GM12878 (cell line): ENCODE results near the gene DLG1. TPM values are rescaled to one million over a fixed set of nuclear protein-coding genes. Genes with fewer than 3 reads are reported as not detected.

Source experiments
- ATAC-seq: fragments of 200-7000 bp; cut with Tn5 transposase; 3 replicates; pipeline ENCODE4 v1.9.1; 2020; ENCODE audit warnings: mild to moderate bottlenecking, moderate library complexity
- BruUV-seq: library from RNA; stranded (reverse); fragments of 400-500 nt; replicated peaks from 2 replicates; lab custom pipeline; 2021; lab: Mats Ljungman, UMichigan
- CTCF ChIA-PET: fragments of 300-600 bp; sonication (Branson Sonifier 250); formaldehyde crosslinking; extraction: SDS; loops from one replicate; lab custom pipeline; 2021; ENCODE audit warnings: inconsistent platforms; lab: Yijun Ruan, JAX
- POLR2A ChIA-PET: fragments of 350-600 bp; formaldehyde crosslinking; extraction: SDS; loops from one replicate; lab custom pipeline; 2021; ENCODE audit warnings: inconsistent platforms; lab: Charles Lee
- RAD21 ChIA-PET: fragments of 300-600 bp; sonication (Branson Sonifier 250); formaldehyde crosslinking; loops from one replicate; lab custom pipeline; 2023; ENCODE audit warnings: antibody characterized with exemption; ENCODE audit not compliant: unreplicated experiment; lab: Charles Lee
- SMC1A ChIA-PET: fragments of 300-600 bp; sonication (Branson Sonifier 250); formaldehyde crosslinking; loops from one replicate; lab custom pipeline; 2023; ENCODE audit not compliant: unreplicated experiment, uncharacterized antibody; lab: Charles Lee
- DNase-seq: peaks from one replicate; pipeline ENCODE4 v3.0.0-alpha.2; 2011; ENCODE audit warnings: low read depth, low spot score
- FAIRE-seq: peaks from 3 replicates; lab custom pipeline; 2011; peaks lifted over from hg19 to GRCh38; lab: Jason Lieb, UNC
- H2AFZ ChIP-seq: 2 replicates; pipeline ENCODE4 v1.6.0; 2011; ENCODE audit warnings: low read depth, low read length, control low read depth; ENCODE audit not compliant: control insufficient read depth
- H3K27ac ChIP-seq: 2 replicates; pipeline ENCODE4 v1.5.1; 2011; ENCODE audit warnings: control low read depth; ENCODE audit not compliant: control insufficient read depth, insufficient read depth
- H3K27me3 ChIP-seq, 2 experiments: replicated peaks in 1 of 2; 2 replicates each; pipeline versions ENCODE4 v1.6.0 to v1.6.1; 2011; ENCODE audit warnings: low read length in 1 of 2; ENCODE audit not compliant: control insufficient read depth in 2 of 2, insufficient read depth in 2 of 2
- H3K36me3 ChIP-seq, 2 experiments: 2 replicates each; pipeline ENCODE4 v1.5.1; 2011; ENCODE audit warnings: low read length in 1 of 2; ENCODE audit not compliant: control insufficient read depth in 2 of 2, insufficient read depth in 2 of 2
- H3K4me1 ChIP-seq: 2 replicates; pipeline ENCODE4 v1.6.1; 2011; ENCODE audit warnings: mild to moderate bottlenecking, low read length, moderate library complexity, mixed read lengths; ENCODE audit not compliant: control insufficient read depth, insufficient read depth
- H3K4me2 ChIP-seq: 2 replicates; pipeline ENCODE4 v1.6.0; 2011; ENCODE audit warnings: control low read depth; ENCODE audit not compliant: control insufficient read depth, insufficient read depth
- H3K4me3 ChIP-seq: fragments of 200-600 bp; sonication (generic); 2 replicates; pipeline ENCODE4 v1.5.1; 2016
- H3K79me2 ChIP-seq: 2 replicates; pipeline ENCODE4 v1.6.0; 2011; ENCODE audit warnings: low read length; ENCODE audit not compliant: control insufficient read depth, insufficient read depth
- H3K9ac ChIP-seq: 2 replicates; pipeline ENCODE4 v1.8.0; 2011; ENCODE audit warnings: low read length, control low read depth, mixed read lengths; ENCODE audit not compliant: control insufficient read depth, insufficient read depth
- H3K9me3 ChIP-seq: replicated peaks from 3 replicates; pipeline ENCODE4 v1.5.1; 2011; ENCODE audit warnings: mild to moderate bottlenecking, low read length; ENCODE audit not compliant: control insufficient read depth, insufficient read depth
- H4K20me1 ChIP-seq: 2 replicates; pipeline ENCODE4 v1.6.0; 2011; ENCODE audit not compliant: control insufficient read depth, insufficient read depth
- FOXM1 ChIP-seq: IDR thresholded peaks from 2 replicates; pipeline ENCODE4 v1.6.1; 2012; ENCODE audit warnings: low read depth, mild to moderate bottlenecking, inconsistent platforms, low read length, moderate library complexity
- PAX8 ChIP-seq: fragments of 450-650 bp; IDR thresholded peaks from 2 replicates; pipeline ENCODE4 v1.6.1; 2017; ENCODE audit warnings: mild to moderate bottlenecking, moderate library complexity
- PKNOX1 ChIP-seq: fragments of 450-650 bp; IDR thresholded peaks from 2 replicates; pipeline ENCODE4 v1.6.1; 2016; ENCODE audit warnings: mild to moderate bottlenecking
- POLR2AphosphoS5 ChIP-seq: IDR thresholded peaks from 2 replicates; pipeline ENCODE4 v1.6.1; 2011; ENCODE audit warnings: mild to moderate bottlenecking, low read length, inconsistent platforms
- RAD51 ChIP-seq: fragments of 450-650 bp; IDR thresholded peaks from 2 replicates; pipeline ENCODE4 v1.6.1; 2016; ENCODE audit warnings: moderate library complexity, mild to moderate bottlenecking, inconsistent platforms
- SIX5 ChIP-seq: IDR thresholded peaks from 2 replicates; pipeline ENCODE4 v1.6.1; 2011; ENCODE audit warnings: mild to moderate bottlenecking, low read depth, low read length, moderate library complexity; ENCODE audit not compliant: severe bottlenecking
- SP1 ChIP-seq: IDR thresholded peaks from one replicate; pipeline ENCODE4 v1.6.1; 2011; ENCODE audit warnings: low read depth, low read length
- SRF ChIP-seq, 2 experiments: IDR thresholded peaks; 2 replicates each; pipeline ENCODE4 v1.6.1; 2011; ENCODE audit warnings: low read depth in 2 of 2, low read length in 2 of 2, mild to moderate bottlenecking in 1 of 2, moderate library complexity in 1 of 2
- TBL1XR1 ChIP-seq: IDR thresholded peaks from 2 replicates; pipeline ENCODE4 v1.6.1; 2012; ENCODE audit warnings: low read depth, low read length, improper control_type of control experiment
- ZNF217 ChIP-seq: fragments of 450-650 bp; IDR thresholded peaks from 2 replicates; pipeline ENCODE4 v1.6.1; 2017; ENCODE audit warnings: antibody characterized with exemption, mild to moderate bottlenecking
- ZNF592 ChIP-seq: fragments of 450-650 bp; IDR thresholded peaks from 2 replicates; pipeline ENCODE4 v1.6.1; 2017; ENCODE audit warnings: mild to moderate bottlenecking, moderate library complexity
- WGBS: methylation state at CpG from one replicate; pipeline ENCODE4 v1.1.6; 2016; ENCODE audit warnings: low lambda C conversion rate; ENCODE audit not compliant: insufficient replicate concordance, insufficient coverage; ENCODE audit errors: missing lambda C conversion rate; 5-methylcytosine and 5-hydroxymethylcytosine counted together
- in situ Hi-C: fragments of 300-500 bp; cut with MboI; formaldehyde crosslinking; loops from 9 replicates; pipeline ENCODE4 v1.14.3; 2018; ENCODE audit warnings: mixed read lengths
- intact Hi-C: fragments of 100-400 bp; cut with micrococcal nuclease; formaldehyde crosslinking; loops from one replicate; pipeline ENCODE4 v1.14.2; 2022; ENCODE audit not compliant: unreplicated experiment
- polyA plus RNA-seq, 11 experiments: library from polyadenylated mRNA; depleted of rRNA in 4 of 11; unstranded in 6 of 11; stranded (reverse) in 5 of 11; fragments of >200 nt; fragmentation: Nextera tagmentation in 4 of 11; fragmentation: Illumina TruSeq in 1 of 11; extraction: Ambion mirVana in 4 of 11; extraction: Trizol in 1 of 11; gene quantifications; 1 replicate in 1 of 11; 2 replicates in 10 of 11; pipeline versions ENCODE4 v1.2.1 to v1.2.3, GENCODE V29; 2011 to 2016; ENCODE audit warnings: inconsistent platforms in 2 of 11, missing spikeins in 2 of 11, low read depth in 1 of 11
- total RNA-seq, 4 experiments: library from RNA; depleted of rRNA in 3 of 4; stranded (reverse); fragments of >200 nt in 3 of 4; fragmentation: Illumina TruSeq in 1 of 4; extraction: Trizol in 1 of 4; gene quantifications; 2 replicates each; pipeline versions ENCODE4 v1.2.1 to v1.2.3, GENCODE V29; 2013 to 2021
- TF ChIP-seq, protein P1 (sequence below): fragments of 450-650 bp; IDR thresholded peaks from 2 replicates; pipeline ENCODE4 v1.6.1; 2017; ENCODE audit warnings: mild to moderate bottlenecking, low read depth, inconsistent platforms; ENCODE audit not compliant: poor library complexity, severe bottlenecking
- TF ChIP-seq, protein P2 (sequence below): fragments of 450-650 bp; IDR thresholded peaks from 2 replicates; pipeline ENCODE4 v1.6.1; 2018; ENCODE audit warnings: mild to moderate bottlenecking, low read depth, moderate library complexity; ENCODE audit not compliant: partially characterized antibody

The DLG1 gene
- total and polyA plus RNA-seq, 10 of the 15 experiments (the other 5 are each of a cell fraction or from before 2014, with no cell fraction given) = 9.2 to 63.1 (median 40.1) TPM

GRCh38 chr3:197286678-197287077 is 11.7 kb downstream of the DLG1 start:
- H3K4me3 ChIP-seq = no peak overlapping the region
- H3K9ac ChIP-seq = no peak overlapping the region
- H3K27ac ChIP-seq = no peak overlapping the region
- H3K27me3 ChIP-seq = no peaks in the 10 kb centered on the region
- H3K79me2 ChIP-seq = peaks cover 24% of the 10 kb centered on the region
- H3K9me3 ChIP-seq = no peaks in the 10 kb centered on the region; the same call in 1 of the 3 replicates
- RAD21 ChIA-PET = interaction anchor here (0.9 kb wide), 1 partner anchor 30 kb away, joined by 3 read pairs; no protein-coding TSS in a partner anchor
- CTCF ChIA-PET = interaction anchor here (0.6 to 0.8 kb wide), 2 partner anchors 24 to 30 kb away, joined by 3 to 4 read pairs; no protein-coding TSS in a partner anchor
- ATAC-seq = no peak
- POLR2A ChIA-PET = interaction anchor here (0.6 kb wide), 1 partner anchor 36 kb away, joined by 4 read pairs; no protein-coding TSS in a partner anchor
- no TSS peak for BruUV-seq
- in situ Hi-C loops (no loop called here), intact Hi-C loops (no loop called here)
- no peaks in the 10 kb centered on the region for H4K20me1 ChIP-seq
- H3K36me3 ChIP-seq = peaks cover 3 to 10% of the 10 kb centered on the region in 2 experiments
- H3K4me2 ChIP-seq = no peak overlapping the region
- no peak for DNase-seq
- H2AFZ ChIP-seq = no peak overlapping the region
- 97% methylated on average over 2 of the region's 2 CpGs for WGBS
- SMC1A ChIA-PET = interaction anchor here (1.4 to 2.1 kb wide), 2 partner anchors 12 to 19 kb away, joined by 3 to 6 read pairs; no protein-coding TSS in a partner anchor
- H3K4me1 ChIP-seq = 0 out of 2 replicates have a peak, but pooled peaks cover 6% of the 10 kb centered on the region
- no peak for FAIRE-seq
- no peak for TF ChIP-seq PKNOX1
- no peak for TF ChIP-seq ZNF592
- TF ChIP-seq, protein P1, sequence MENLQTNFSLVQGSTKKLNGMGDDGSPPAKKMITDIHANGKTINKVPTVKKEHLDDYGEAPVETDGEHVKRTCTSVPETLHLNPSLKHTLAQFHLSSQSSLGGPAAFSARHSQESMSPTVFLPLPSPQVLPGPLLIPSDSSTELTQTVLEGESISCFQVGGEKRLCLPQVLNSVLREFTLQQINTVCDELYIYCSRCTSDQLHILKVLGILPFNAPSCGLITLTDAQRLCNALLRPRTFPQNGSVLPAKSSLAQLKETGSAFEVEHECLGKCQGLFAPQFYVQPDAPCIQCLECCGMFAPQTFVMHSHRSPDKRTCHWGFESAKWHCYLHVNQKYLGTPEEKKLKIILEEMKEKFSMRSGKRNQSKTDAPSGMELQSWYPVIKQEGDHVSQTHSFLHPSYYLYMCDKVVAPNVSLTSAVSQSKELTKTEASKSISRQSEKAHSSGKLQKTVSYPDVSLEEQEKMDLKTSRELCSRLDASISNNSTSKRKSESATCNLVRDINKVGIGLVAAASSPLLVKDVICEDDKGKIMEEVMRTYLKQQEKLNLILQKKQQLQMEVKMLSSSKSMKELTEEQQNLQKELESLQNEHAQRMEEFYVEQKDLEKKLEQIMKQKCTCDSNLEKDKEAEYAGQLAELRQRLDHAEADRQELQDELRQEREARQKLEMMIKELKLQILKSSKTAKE = no peak
- TF ChIP-seq PAX8 = no peak
- no peak for TF ChIP-seq SP1
- no peak for TF ChIP-seq FOXM1
- no peak for TF ChIP-seq ZNF217
- TF ChIP-seq RAD51 = no peak
- TF ChIP-seq TBL1XR1 = no peak
- TF ChIP-seq SIX5 = no peak
- TF ChIP-seq SRF (IDR thresholded peaks at IDR 0.05; ENCODE audit: low read depth in 2 of 2, low read length in 2 of 2) = no peak
- TF ChIP-seq, protein P2, sequence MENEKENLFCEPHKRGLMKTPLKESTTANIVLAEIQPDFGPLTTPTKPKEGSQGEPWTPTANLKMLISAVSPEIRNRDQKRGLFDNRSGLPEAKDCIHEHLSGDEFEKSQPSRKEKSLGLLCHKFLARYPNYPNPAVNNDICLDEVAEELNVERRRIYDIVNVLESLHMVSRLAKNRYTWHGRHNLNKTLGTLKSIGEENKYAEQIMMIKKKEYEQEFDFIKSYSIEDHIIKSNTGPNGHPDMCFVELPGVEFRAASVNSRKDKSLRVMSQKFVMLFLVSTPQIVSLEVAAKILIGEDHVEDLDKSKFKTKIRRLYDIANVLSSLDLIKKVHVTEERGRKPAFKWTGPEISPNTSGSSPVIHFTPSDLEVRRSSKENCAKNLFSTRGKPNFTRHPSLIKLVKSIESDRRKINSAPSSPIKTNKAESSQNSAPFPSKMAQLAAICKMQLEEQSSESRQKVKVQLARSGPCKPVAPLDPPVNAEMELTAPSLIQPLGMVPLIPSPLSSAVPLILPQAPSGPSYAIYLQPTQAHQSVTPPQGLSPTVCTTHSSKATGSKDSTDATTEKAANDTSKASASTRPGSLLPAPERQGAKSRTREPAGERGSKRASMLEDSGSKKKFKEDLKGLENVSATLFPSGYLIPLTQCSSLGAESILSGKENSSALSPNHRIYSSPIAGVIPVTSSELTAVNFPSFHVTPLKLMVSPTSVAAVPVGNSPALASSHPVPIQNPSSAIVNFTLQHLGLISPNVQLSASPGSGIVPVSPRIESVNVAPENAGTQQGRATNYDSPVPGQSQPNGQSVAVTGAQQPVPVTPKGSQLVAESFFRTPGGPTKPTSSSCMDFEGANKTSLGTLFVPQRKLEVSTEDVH = no peak
- TF ChIP-seq POLR2AphosphoS5 = no peak
